Measurements from ENCODE around the gene SORCS1.

GRCh38 chr10:106708506-106708905 lies 456.0 kb downstream of the SORCS1 start:
- TF ChIP-seq POLR2A (IDR thresholded peaks at IDR 0.05): no peak
- no peak for TF ChIP-seq CTCF (IDR thresholded peaks at IDR 0.05)
- TF ChIP-seq POLR2AphosphoS5 (IDR thresholded peaks at IDR 0.05): no peak
